Liver (tissue), 9 donors: Measurements from ENCODE around the gene RNF187. TPM values are rescaled to one million over a fixed set of nuclear protein-coding genes. Genes with fewer than 3 reads are reported as not detected.

Experiments used
- DNase-seq: peaks from one replicate; pipeline ENCODE4 v3.0.0-alpha.2; 2017; ENCODE audit warnings: low spot score
- H3K27ac ChIP-seq, 2 donors: one replicate each; pipeline ENCODE4 v1.7.0; 2013; ENCODE audit warnings: inconsistent platforms in 2 of 2, low read length in 2 of 2, control low read depth in 1 of 2, low read depth in 1 of 2, mild to moderate bottlenecking in 1 of 2
- H3K27me3 ChIP-seq, 4 donors: one replicate each; pipeline versions ENCODE4 v1.6.1 to v1.7.0; 2013; ENCODE audit warnings: low read length in 3 of 4, inconsistent platforms in 1 of 4, mild to moderate bottlenecking in 1 of 4, moderate library complexity in 1 of 4; ENCODE audit not compliant: control insufficient read depth in 4 of 4, insufficient read depth in 4 of 4
- H3K36me3 ChIP-seq, 4 donors: one replicate each; pipeline versions ENCODE4 v1.6.1 to v1.7.0; 2013; ENCODE audit warnings: low read length in 3 of 4, mild to moderate bottlenecking in 3 of 4, low read depth in 1 of 4, moderate library complexity in 1 of 4; ENCODE audit not compliant: control insufficient read depth in 4 of 4, insufficient read depth in 3 of 4
- H3K4me1 ChIP-seq, 4 donors: one replicate each; pipeline versions ENCODE4 v1.6.1 to v1.7.0; 2013; ENCODE audit warnings: low read length in 3 of 4, mild to moderate bottlenecking in 3 of 4, moderate library complexity in 1 of 4; ENCODE audit not compliant: control insufficient read depth in 4 of 4, insufficient read depth in 4 of 4
- H3K4me3 ChIP-seq, 3 donors: one replicate each; pipeline versions ENCODE4 v1.6.1 to v1.7.0; 2013; ENCODE audit warnings: low read length in 3 of 3, control low read depth in 1 of 3, low read depth in 1 of 3, mild to moderate bottlenecking in 1 of 3
- H3K9ac ChIP-seq, 2 donors: one replicate each; pipeline ENCODE4 v1.7.0; 2013; ENCODE audit warnings: low read length in 2 of 2, mild to moderate bottlenecking in 2 of 2, moderate library complexity in 2 of 2, control low read depth in 1 of 2, low read depth in 1 of 2
- H3K9me3 ChIP-seq, 4 donors: one replicate each; pipeline versions ENCODE4 v1.6.1 to v1.7.0; 2013; ENCODE audit warnings: low read length in 3 of 4; ENCODE audit not compliant: control insufficient read depth in 4 of 4
- EGR1 ChIP-seq, 2 donors: IDR thresholded peaks; 2 replicates each; pipeline ENCODE4 v1.6.1; 2016 to 2018; ENCODE audit warnings: antibody characterized with exemption in 2 of 2, low read depth in 2 of 2
- FOXA2 ChIP-seq: IDR thresholded peaks from 2 replicates; pipeline ENCODE4 v1.6.1; 2016; ENCODE audit warnings: antibody characterized with exemption
- GABPA ChIP-seq, 2 donors: IDR thresholded peaks in 1 of 2; conservative IDR thresholded peaks in 1 of 2; 2 replicates each; pipeline ENCODE4 v1.6.1; 2016; ENCODE audit warnings: antibody characterized with exemption in 2 of 2, mild to moderate bottlenecking in 1 of 2, moderate library complexity in 1 of 2
- HNF4A ChIP-seq, 2 donors: conservative IDR thresholded peaks; 2 replicates each; pipeline ENCODE4 v1.6.1; 2016; ENCODE audit warnings: antibody characterized with exemption in 2 of 2, mild to moderate bottlenecking in 2 of 2
- JUND ChIP-seq, 2 donors: IDR thresholded peaks; 2 replicates each; pipeline ENCODE4 v1.6.1; 2016; ENCODE audit warnings: antibody characterized with exemption in 2 of 2
- NR2F2 ChIP-seq: IDR thresholded peaks from 2 replicates; pipeline ENCODE4 v1.6.1; 2016; ENCODE audit warnings: antibody characterized with exemption
- RAD21 ChIP-seq, 2 donors: IDR thresholded peaks; 2 replicates each; pipeline ENCODE4 v1.6.1; 2016; ENCODE audit warnings: antibody characterized with exemption in 2 of 2, mild to moderate bottlenecking in 2 of 2
- RXRA ChIP-seq, 2 donors: IDR thresholded peaks; 2 replicates each; pipeline ENCODE4 v1.6.1; 2017 to 2018; ENCODE audit warnings: antibody characterized with exemption in 2 of 2, mild to moderate bottlenecking in 1 of 2
- SP1 ChIP-seq: IDR thresholded peaks from 2 replicates; pipeline ENCODE4 v1.6.1; 2018; ENCODE audit warnings: antibody characterized with exemption, mild to moderate bottlenecking
- TAF1 ChIP-seq: conservative IDR thresholded peaks from 2 replicates; pipeline ENCODE4 v1.6.1; 2016; ENCODE audit warnings: antibody characterized with exemption, mild to moderate bottlenecking
- WGBS: extraction: QIAGEN DNeasy Blood & Tissue Kit; methylation state at CpG from one replicate; pipeline ENCODE4 v1.1.7; 2013; 5-methylcytosine and 5-hydroxymethylcytosine counted together
- polyA plus RNA-seq, 2 donors: library from polyadenylated mRNA; stranded (reverse) in 1 of 2; unstranded in 1 of 2; fragments of 200-250 nt in 1 of 2; fragments of >200 nt in 1 of 2; fragmentation: Nextera tagmentation in 1 of 2; extraction: Ambion mirVana in 1 of 2; gene quantifications; one replicate each; pipeline versions ENCODE4 v1.2.1 to v1.2.3, GENCODE V29; 2013 to 2015
- total RNA-seq, 2 donors: library from RNA; depleted of rRNA; stranded (reverse); fragments of >200 nt; gene quantifications; one replicate each; pipeline ENCODE4 v1.2.3, GENCODE V29; 2014
- TF ChIP-seq, protein P1 (sequence below): IDR thresholded peaks from 2 replicates; pipeline ENCODE4 v1.6.1; 2016; ENCODE audit warnings: antibody characterized with exemption
- TF ChIP-seq, protein P2 (sequence below): IDR thresholded peaks from 2 replicates; pipeline ENCODE4 v1.6.1; 2016; ENCODE audit warnings: antibody characterized with exemption, mild to moderate bottlenecking
- TF ChIP-seq, protein P3 (sequence below): IDR thresholded peaks from 2 replicates; pipeline ENCODE4 v1.6.1; 2016; ENCODE audit warnings: antibody characterized with exemption
- TF ChIP-seq, protein P4 (sequence below): IDR thresholded peaks from 2 replicates; pipeline ENCODE4 v1.6.1; 2016; ENCODE audit warnings: antibody characterized with exemption
- TF ChIP-seq, protein P5 (sequence below): fragments of 150-350 bp; IDR thresholded peaks from 2 replicates; pipeline ENCODE4 v1.5.1; 2017; ENCODE audit warnings: improper control_type of control experiment, low read depth, low read length; ENCODE audit not compliant: missing input control
- donor health status: healthy.
- donor health status: healthy.
- donor health status: healthy.
- donor health status: healthy.
- donor health status: healthy.

Gene RNF187
- total and polyA plus RNA-seq, 4 donors = 18.7 to 32.0 (median 23.5) TPM

DNA sequence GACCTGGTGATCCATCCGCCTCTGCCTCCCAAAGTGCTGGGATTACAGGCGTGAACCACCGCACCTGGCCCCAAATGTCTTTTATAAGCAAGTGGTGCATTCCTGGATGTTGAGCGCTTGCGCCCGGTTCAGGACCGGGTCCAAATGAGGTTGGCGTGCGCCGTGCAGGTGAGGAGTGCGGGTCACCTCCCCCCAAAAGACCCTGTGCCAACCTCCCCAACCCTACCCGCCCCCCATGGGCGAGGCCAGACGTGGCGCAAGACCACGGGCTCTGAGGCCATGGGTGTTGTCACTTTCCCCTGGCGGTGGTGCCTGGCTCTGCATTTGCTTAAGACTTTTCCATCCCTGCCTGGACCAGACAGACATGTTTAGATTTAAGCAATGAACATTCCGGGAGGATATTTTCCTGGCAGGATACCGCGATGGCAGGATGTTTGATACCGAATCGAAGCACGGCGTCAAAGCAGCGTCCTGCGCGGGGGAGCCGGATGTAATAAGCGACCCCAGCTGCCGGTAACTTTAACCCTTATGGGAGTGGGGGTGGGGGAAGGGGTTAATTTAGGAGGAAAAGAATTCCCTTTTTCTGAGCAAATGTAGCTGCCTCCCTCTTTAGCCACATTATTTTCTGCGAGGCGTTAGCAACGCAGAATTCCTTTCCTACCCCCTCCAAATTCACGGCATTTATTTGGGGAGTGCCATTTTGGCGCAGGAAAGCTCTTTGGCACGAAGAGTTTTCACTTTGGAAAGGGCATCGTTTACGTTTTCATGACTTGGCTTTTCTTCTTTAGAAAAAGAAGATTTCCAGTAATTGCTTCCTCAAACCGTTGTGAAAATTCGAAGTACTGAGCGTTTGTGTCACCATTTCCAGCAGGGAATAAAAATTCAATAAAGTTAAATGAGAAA lies 27.8 kb upstream of the RNF187 start:
- WGBS = 9% methylated on average over 41 of the region's 41 CpGs

DNA sequence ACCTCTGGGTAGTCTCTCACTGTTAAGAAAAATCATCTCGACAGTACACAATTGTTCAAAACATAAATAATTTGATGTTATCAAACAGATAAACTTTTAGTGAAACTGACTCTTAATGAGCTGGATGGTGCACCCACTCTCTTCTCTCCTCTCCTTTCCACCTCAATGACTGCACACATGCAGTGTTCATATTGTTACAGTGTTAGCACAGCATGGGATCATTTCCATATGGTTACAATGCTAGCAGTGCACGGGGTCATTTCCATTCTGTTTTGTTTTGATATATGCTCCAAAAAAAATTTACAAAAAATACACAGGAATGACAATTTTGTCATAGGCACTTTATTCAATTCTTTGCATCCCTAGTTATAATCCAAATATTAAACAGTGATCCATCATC lies 26.4 kb upstream of the RNF187 start:
- H3K4me3 ChIP-seq = no peak overlapping the region
- H3K9ac ChIP-seq = no peak overlapping the region
- no peaks in the 10 kb centered on the region for H3K36me3 ChIP-seq
- peaks cover 0 to 15% (median 6%) of the 10 kb centered on the region in 4 donors for H3K27me3 ChIP-seq
- DNase-seq = no peak
- H3K4me1 ChIP-seq = peaks cover 0 to 24% (median 5%) of the 10 kb centered on the region in 4 donors
- no peaks in the 10 kb centered on the region for H3K9me3 ChIP-seq
- 68% methylated on average over 2 of the region's 2 CpGs for WGBS
- H3K27ac ChIP-seq = no peak overlapping the region
- TF ChIP-seq, protein P1, sequence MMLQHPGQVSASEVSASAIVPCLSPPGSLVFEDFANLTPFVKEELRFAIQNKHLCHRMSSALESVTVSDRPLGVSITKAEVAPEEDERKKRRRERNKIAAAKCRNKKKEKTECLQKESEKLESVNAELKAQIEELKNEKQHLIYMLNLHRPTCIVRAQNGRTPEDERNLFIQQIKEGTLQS = no peak
- TF ChIP-seq JUND (IDR thresholded peaks at IDR 0.05) (no peak), NR2F2 (no peak), EGR1 (IDR thresholded peaks at IDR 0.05; ENCODE audit: low read depth in 2 of 2) (no peak), TAF1 (no peak), RXRA (IDR thresholded peaks at IDR 0.05) (no peak), FOXA2 (no peak), HNF4A (conservative IDR thresholded peaks at IDR 0.05) (no peak), SP1 (no peak), RAD21 (IDR thresholded peaks at IDR 0.05) (no peak)
- TF ChIP-seq, protein P2, sequence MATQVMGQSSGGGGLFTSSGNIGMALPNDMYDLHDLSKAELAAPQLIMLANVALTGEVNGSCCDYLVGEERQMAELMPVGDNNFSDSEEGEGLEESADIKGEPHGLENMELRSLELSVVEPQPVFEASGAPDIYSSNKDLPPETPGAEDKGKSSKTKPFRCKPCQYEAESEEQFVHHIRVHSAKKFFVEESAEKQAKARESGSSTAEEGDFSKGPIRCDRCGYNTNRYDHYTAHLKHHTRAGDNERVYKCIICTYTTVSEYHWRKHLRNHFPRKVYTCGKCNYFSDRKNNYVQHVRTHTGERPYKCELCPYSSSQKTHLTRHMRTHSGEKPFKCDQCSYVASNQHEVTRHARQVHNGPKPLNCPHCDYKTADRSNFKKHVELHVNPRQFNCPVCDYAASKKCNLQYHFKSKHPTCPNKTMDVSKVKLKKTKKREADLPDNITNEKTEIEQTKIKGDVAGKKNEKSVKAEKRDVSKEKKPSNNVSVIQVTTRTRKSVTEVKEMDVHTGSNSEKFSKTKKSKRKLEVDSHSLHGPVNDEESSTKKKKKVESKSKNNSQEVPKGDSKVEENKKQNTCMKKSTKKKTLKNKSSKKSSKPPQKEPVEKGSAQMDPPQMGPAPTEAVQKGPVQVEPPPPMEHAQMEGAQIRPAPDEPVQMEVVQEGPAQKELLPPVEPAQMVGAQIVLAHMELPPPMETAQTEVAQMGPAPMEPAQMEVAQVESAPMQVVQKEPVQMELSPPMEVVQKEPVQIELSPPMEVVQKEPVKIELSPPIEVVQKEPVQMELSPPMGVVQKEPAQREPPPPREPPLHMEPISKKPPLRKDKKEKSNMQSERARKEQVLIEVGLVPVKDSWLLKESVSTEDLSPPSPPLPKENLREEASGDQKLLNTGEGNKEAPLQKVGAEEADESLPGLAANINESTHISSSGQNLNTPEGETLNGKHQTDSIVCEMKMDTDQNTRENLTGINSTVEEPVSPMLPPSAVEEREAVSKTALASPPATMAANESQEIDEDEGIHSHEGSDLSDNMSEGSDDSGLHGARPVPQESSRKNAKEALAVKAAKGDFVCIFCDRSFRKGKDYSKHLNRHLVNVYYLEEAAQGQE = no peak
- TF ChIP-seq, protein P3, sequence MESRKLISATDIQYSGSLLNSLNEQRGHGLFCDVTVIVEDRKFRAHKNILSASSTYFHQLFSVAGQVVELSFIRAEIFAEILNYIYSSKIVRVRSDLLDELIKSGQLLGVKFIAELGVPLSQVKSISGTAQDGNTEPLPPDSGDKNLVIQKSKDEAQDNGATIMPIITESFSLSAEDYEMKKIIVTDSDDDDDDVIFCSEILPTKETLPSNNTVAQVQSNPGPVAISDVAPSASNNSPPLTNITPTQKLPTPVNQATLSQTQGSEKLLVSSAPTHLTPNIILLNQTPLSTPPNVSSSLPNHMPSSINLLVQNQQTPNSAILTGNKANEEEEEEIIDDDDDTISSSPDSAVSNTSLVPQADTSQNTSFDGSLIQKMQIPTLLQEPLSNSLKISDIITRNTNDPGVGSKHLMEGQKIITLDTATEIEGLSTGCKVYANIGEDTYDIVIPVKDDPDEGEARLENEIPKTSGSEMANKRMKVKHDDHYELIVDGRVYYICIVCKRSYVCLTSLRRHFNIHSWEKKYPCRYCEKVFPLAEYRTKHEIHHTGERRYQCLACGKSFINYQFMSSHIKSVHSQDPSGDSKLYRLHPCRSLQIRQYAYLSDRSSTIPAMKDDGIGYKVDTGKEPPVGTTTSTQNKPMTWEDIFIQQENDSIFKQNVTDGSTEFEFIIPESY = no peak
- TF ChIP-seq, protein P4, sequence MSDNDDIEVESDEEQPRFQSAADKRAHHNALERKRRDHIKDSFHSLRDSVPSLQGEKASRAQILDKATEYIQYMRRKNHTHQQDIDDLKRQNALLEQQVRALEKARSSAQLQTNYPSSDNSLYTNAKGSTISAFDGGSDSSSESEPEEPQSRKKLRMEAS = no peak

More for the DNA sequence above, 27.8 kb upstream of the RNF187 start:
- peak; percentile 69 for DNase-seq
- TF ChIP-seq, protein P2 = no peak
- TF ChIP-seq NR2F2 (no peak), RAD21 (IDR thresholded peaks at IDR 0.05) (no peak), GABPA (IDR thresholded peaks at IDR 0.05 in 1 of 2, conservative IDR thresholded peaks at IDR 0.05 in 1 of 2) (no peak)
- TF ChIP-seq, protein P5, sequence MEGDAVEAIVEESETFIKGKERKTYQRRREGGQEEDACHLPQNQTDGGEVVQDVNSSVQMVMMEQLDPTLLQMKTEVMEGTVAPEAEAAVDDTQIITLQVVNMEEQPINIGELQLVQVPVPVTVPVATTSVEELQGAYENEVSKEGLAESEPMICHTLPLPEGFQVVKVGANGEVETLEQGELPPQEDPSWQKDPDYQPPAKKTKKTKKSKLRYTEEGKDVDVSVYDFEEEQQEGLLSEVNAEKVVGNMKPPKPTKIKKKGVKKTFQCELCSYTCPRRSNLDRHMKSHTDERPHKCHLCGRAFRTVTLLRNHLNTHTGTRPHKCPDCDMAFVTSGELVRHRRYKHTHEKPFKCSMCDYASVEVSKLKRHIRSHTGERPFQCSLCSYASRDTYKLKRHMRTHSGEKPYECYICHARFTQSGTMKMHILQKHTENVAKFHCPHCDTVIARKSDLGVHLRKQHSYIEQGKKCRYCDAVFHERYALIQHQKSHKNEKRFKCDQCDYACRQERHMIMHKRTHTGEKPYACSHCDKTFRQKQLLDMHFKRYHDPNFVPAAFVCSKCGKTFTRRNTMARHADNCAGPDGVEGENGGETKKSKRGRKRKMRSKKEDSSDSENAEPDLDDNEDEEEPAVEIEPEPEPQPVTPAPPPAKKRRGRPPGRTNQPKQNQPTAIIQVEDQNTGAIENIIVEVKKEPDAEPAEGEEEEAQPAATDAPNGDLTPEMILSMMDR = peak; percentile 45
- Histone ChIP-seq H3K27me3 (peaks cover 0 to 15% (median 3%) of the 10 kb centered on the region in 4 donors), H3K9ac (no peak overlapping the region), H3K27ac (no peak overlapping the region), H3K4me1 (peaks cover 0 to 21% (median 5%) of the 10 kb centered on the region in 4 donors), H3K9me3 (no peaks in the 10 kb centered on the region), H3K4me3 (no peak overlapping the region), H3K36me3 (no peaks in the 10 kb centered on the region)
